GM20000 (cell line): ENCODE measurements around the gene DGLUCY.

Experiments
- DNase-seq: peaks from one replicate; pipeline ENCODE4 v3.0.0; 2012; ENCODE audit warnings: low spot score
- TF ChIP-seq, protein P1 (sequence below): IDR thresholded peaks from 2 replicates; pipeline ENCODE4 v1.5.1; 2012; ENCODE audit warnings: mild to moderate bottlenecking, control low read depth; ENCODE audit errors: extremely low read depth, missing control alignments

The DGLUCY gene

DNA sequence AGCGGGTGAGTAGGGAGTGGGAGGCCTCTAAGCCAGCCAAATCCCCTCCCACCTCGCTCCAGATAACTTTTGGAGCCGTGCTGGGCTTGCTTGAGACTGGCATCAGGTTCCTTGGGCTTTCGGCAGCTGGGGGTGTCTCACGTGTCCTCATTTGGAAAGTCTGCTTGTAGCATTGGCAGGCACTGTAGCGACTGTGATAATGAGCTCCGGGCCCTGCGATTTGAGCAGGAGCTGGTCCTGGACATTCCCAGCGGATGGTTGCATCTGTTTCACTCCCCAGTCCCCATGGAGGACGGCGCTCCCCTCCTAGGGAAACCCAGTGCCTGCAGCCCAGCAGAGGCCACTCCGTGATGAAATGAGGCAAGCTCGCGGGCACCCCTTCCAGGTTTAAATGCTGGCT, 49.4 kb downstream of the DGLUCY start:
- no peak for DNase-seq
- TF ChIP-seq, protein P1, sequence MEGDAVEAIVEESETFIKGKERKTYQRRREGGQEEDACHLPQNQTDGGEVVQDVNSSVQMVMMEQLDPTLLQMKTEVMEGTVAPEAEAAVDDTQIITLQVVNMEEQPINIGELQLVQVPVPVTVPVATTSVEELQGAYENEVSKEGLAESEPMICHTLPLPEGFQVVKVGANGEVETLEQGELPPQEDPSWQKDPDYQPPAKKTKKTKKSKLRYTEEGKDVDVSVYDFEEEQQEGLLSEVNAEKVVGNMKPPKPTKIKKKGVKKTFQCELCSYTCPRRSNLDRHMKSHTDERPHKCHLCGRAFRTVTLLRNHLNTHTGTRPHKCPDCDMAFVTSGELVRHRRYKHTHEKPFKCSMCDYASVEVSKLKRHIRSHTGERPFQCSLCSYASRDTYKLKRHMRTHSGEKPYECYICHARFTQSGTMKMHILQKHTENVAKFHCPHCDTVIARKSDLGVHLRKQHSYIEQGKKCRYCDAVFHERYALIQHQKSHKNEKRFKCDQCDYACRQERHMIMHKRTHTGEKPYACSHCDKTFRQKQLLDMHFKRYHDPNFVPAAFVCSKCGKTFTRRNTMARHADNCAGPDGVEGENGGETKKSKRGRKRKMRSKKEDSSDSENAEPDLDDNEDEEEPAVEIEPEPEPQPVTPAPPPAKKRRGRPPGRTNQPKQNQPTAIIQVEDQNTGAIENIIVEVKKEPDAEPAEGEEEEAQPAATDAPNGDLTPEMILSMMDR, result no peak

DNA sequence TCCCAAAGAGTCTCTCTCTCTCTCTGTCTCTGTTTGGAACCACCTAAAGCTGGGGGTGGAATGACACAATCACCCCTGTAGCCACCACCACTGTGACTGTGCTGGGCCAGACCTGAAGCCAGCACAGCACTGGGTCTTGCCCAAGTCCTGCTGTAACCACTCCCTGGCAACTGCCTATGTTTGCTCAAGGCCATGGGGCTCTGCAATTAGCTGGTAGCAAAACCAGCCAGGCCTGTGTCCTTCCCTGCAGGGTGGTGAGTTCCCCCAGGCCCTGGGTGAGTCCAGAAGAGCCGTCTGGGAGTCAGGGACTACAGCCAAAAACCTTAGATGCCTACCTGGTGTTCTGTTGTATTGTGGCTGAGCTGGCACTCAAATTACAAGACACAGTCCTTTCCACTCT, 50.8 kb downstream of the DGLUCY start:
- TF ChIP-seq, protein P1, result no peak
- no peak for DNase-seq

DNA sequence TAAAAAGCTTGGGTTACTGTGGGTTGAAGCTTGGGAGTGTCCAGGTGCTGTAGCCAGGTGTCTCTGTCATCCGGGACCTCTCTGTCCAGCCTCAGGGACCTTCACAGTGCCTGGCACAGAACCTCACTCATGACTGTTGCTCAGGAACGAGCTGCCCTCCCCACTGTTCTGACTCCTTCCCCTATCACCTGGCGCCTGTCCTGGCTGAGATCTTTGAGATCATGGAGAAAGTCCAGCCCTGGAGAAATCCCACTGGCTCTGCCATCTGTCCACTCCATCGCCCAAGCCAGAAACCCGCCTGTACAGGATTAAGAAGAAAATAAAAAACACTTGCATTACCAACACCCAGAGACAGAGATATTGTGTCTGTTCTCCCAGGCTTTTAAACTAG, 53.5 kb downstream of the DGLUCY start:
- no peak for DNase-seq
- TF ChIP-seq, protein P1, result no peak

DNA sequence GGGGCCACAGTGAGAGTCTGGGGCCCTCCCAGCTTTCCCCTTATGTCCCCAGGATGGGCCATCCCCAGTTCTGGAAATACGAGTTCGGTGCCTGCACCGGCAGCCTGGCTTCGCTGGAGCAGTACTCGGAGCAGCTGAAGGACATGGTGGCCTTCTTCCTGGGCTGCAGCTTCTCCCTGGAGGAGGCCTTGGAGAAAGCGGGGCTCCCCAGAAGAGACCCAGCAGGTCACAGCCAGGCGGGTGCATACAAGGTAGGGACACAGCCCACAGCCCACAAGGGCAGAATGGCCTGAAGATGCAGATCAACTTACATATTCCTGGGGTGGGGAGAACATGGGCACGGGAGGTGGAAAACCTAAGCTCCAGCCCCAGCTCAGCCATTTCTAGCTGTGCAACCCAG, 56.1 kb downstream of the DGLUCY start:
- TF ChIP-seq, protein P1, result no peak
- no peak for DNase-seq

DNA sequence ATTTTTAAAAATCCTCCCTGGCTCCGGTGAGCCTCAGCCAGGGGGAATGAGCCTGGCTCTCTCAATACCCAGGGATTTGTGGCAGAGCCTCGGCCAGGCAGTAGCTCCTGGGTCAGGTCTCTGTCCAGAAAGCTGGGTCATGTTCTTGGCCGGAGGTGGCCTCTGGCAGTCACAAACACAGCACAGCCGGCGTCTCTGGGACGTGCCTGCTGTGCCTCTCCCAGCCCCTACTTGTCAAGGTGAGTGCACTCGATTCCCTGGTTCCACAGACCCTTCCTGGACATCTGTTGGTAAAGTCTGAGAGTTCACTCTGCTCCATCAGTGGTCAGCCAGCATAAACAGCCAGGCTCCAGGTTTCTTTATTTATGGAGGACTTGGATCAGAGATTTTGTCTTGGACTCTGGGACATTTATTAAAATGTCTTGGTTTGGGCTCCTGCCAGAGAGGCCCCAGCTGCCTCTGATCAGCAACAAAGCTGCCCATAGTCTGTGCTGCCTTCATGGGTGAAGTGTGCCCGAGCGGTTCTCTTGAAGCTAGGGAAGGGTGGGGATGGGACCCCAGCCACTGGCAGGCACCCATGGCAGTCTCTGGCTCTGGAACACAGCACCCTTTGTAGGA, 56.7 kb downstream of the DGLUCY start:
- TF ChIP-seq, protein P1, result no peak
- DNase-seq, result no peak

DNA sequence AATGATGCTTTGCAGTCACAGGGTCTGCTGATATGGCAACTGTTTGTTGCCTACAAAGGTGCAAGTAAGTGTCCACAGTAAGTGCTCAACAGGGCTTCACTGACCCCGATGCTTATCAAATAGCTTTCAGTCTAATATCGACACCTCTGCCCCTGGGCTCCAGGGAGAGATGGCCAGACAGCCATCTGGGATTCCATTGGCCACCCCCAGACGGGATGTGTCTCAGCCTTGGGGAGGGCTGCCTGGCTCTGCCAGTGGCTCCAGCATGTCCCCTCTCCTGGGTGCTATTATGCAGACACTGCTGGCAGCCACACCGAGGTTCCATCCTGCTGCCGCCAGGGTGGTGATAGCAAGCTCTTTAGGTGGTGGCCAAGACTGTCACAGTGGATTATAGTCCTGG, 57.4 kb downstream of the DGLUCY start:
- TF ChIP-seq, protein P1, result no peak
- DNase-seq, result no peak

DNA sequence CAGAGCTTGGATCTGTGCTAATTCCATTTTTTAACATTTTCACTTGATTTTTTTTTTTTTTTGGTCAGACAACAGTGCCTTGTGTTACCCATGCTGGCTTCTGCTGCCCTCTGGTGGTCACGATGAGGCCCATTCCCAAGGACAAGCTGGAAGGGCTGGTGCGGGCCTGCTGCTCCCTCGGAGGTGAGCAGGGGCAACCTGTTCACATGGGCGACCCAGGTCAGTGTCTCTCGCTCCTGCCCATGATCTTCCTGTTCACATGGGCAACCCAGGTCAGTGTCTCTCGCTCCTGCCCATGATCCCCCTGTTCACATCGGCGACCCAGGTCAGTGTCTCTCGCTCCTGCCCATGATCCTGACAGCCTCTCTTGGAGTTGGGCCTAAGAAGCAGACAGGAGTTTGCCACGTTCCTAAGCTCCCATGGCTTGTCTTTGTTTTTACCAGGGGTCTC, 59.4 kb downstream of the DGLUCY start:
- TF ChIP-seq, protein P1, result peak; percentile 67
- DNase-seq, result peak; percentile 70
